Fibroblast of villous mesenchyme (primary cell): Measurements from ENCODE around the gene RAD18. TPM values are rescaled to one million over a fixed set of nuclear protein-coding genes. Genes with fewer than 3 reads are reported as not detected.

Experiments used
- DNase-seq: peaks from one replicate; pipeline ENCODE4 v3.0.0-alpha.2; 2010; ENCODE audit warnings: low read depth
- H3K4me3 ChIP-seq: 2 replicates; pipeline ENCODE4 v1.5.1; 2011; ENCODE audit warnings: low read depth, mild to moderate bottlenecking, low read length
- CTCF ChIP-seq: IDR thresholded peaks from 2 replicates; pipeline ENCODE4 v1.5.1; 2012; ENCODE audit warnings: low read depth, mild to moderate bottlenecking, low read length; ENCODE audit not compliant: insufficient read depth
- total RNA-seq: library from RNA; depleted of rRNA; stranded (reverse); fragments of >200 nt; gene quantifications from 2 replicates; pipeline ENCODE4 v1.2.3, GENCODE V29; 2012

Gene RAD18
- total RNA-seq, 1 donor = 18.1 TPM

DNA sequence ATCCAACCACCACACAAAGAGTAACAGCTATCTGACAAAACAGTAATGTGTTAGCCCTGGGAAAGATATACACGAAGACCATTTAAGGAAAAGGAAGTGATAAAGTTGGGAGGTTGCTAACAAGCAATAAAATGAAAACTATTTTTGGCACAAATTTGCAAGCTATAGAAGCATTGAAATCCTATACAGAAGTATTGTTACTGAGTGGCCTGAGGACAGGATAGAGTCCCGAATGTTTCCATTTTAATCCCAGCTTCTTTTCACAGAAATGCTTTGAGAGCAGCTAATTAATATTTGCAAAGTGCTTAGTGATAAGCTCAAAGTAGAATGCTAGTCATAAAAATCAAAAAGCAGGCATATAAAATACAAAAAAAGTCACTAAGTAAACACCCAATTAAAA lies 51.5 kb downstream of the RAD18 start:
- peak; percentile 17 for DNase-seq
- no peak for TF ChIP-seq CTCF
- no peak overlapping the region for H3K4me3 ChIP-seq

DNA sequence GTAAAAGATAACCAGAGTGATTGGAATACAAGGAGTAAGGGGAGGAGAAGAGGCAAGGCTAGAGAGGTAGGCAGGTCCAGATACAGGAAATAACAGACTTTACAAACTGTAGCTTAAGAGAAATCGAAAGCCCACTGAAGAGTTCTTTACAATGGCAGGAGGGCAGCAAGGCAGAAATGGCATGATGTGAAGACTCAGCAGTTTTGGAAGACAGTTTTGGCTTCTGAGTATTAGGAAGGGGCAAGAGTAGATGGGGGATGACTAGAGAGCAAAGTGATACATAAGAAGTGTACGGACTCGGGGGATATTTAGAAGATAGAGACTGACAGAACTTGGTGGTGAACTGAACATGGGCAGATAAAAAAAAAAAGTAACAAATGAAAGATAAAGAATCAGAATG lies 54.1 kb downstream of the RAD18 start:
- no peak for TF ChIP-seq CTCF
- no peak for DNase-seq
- no peak overlapping the region for H3K4me3 ChIP-seq

DNA sequence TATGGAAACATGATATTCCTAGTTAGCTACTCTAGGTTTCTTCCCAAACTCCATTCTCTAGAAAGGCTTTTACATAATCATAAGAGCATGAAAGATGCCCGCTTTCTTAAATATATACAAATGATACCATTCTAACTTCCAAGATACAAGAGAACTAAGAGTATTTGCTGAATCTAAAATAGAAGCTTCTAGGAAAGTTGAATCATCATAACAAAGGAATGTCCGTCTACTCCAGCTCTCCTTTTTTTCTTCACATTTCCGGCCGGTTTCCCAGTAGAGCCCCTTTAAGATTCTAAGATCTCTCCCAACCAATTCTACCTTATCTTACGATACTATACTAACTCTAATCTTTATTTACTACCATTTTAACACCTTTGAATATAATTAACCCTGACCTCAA lies 60.1 kb downstream of the RAD18 start:
- no peak for TF ChIP-seq CTCF

GRCh38 chr3:8900869-8901268 lies 62.4 kb downstream of the RAD18 start:
- TF ChIP-seq CTCF = no peak
- DNase-seq = no peak
- no peak overlapping the region for H3K4me3 ChIP-seq

More for the DNA sequence above, 60.1 kb downstream of the RAD18 start:
- no peak for DNase-seq
- H3K4me3 ChIP-seq = no peak overlapping the region

- TF ChIP-seq CTCF = no peak
- peak; percentile 47 for DNase-seq
- H3K4me3 ChIP-seq = no peak overlapping the region
Observed at GRCh38 chr3:8899876-8900460, 63.3 kb downstream of the RAD18 start.

- no peak overlapping the region for H3K4me3 ChIP-seq
- DNase-seq = no peak
- TF ChIP-seq CTCF = no peak
Observed at GRCh38 chr3:8895829-8896228, 67.4 kb downstream of the RAD18 start.

DNA sequence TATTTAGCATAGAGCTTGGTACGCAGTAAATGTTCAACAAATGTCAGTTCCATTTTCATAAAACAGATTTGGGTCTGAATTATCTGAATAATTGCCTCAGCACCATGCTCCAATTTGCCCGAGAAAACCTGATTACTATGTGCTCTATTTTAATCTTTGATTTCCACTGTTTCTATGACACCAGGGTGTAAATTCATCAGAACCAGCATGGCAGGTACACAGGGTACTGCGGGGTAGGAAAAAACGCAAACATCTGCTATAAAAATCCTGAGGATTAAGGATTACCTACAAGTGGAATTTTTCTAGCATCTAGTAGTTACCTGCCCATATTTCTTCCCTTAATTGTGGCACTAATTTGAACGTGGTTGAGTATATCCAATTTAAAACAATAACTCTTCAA lies 70.3 kb downstream of the RAD18 start:
- H3K4me3 ChIP-seq = no peak overlapping the region
- TF ChIP-seq CTCF = no peak
- DNase-seq = no peak
